IPS DF 4.7 (cell line): ENCODE data around the gene PGK2.

Experiments
- DNase-seq: peaks from one replicate; pipeline ENCODE4 v3.0.0-alpha.2; 2013; ENCODE audit warnings: low spot score; ENCODE audit errors: extremely low read depth

The PGK2 gene

GRCh38 chr6:49736017-49736508, 51.0 kb downstream of the PGK2 start:
- no peak for DNase-seq
